HL-60 (cell line): ENCODE results near the gene SMIM12.

Experiments used
- DNase-seq, 2 experiments: peaks; one replicate each; pipeline ENCODE4 v3.0.0-alpha.2; 2010 to 2020; ENCODE audit warnings: low read depth in 1 of 2, low spot score in 1 of 2
- H3K27ac ChIP-seq: fragments of 250-450 bp; sonication (Bioruptor Pico); replicated peaks from 2 replicates; pipeline ENCODE4 v1.5.1; 2020; ENCODE audit warnings: mild to moderate bottlenecking, moderate library complexity
- H3K27me3 ChIP-seq: fragments of 250-450 bp; sonication (Bioruptor Pico); 2 replicates; pipeline ENCODE4 v1.5.1; 2021; ENCODE audit warnings: mild to moderate bottlenecking, moderate library complexity; ENCODE audit not compliant: insufficient read depth, poor library complexity, severe bottlenecking
- H3K4me3 ChIP-seq: replicated peaks from 2 replicates; pipeline ENCODE4 v1.5.1; 2011; ENCODE audit warnings: mild to moderate bottlenecking, control low read depth, low read length; ENCODE audit not compliant: insufficient read depth
- CTCF ChIP-seq: IDR thresholded peaks from one replicate; pipeline ENCODE4 v1.5.1; 2011; ENCODE audit warnings: low read length, control low read depth, inconsistent platforms; ENCODE audit not compliant: insufficient read depth
- GABPA ChIP-seq: IDR thresholded peaks from 2 replicates; pipeline ENCODE4 v1.6.1; 2012; ENCODE audit warnings: low read depth
- POLR2AphosphoS5 ChIP-seq: IDR thresholded peaks from 2 replicates; pipeline ENCODE4 v1.6.1; 2012; ENCODE audit warnings: low read depth
- REST ChIP-seq: IDR thresholded peaks from 2 replicates; pipeline ENCODE4 v1.6.1; 2012; ENCODE audit warnings: low read depth; ENCODE audit not compliant: insufficient replicate concordance
- SPI1 ChIP-seq: IDR thresholded peaks from 2 replicates; pipeline ENCODE4 v1.6.1; 2012; ENCODE audit warnings: low read depth, mild to moderate bottlenecking, borderline replicate concordance

The SMIM12 gene

GRCh38 chr1:34833711-34834110 lies 25.8 kb downstream of the SMIM12 start:
- no peak overlapping the region for H3K27ac ChIP-seq
- peak; percentile 28 to 35 for DNase-seq

GRCh38 chr1:34831721-34832246 lies 27.8 kb downstream of the SMIM12 start:
- Histone ChIP-seq H3K4me3 (no peak overlapping the region), H3K27me3 (no peaks in the 10 kb centered on the region), H3K27ac (no peak overlapping the region)
- TF ChIP-seq GABPA, result no peak
- DNase-seq, result no peak

More at GRCh38 chr1:34833711-34834110, 25.8 kb downstream of the SMIM12 start:
- no peak for TF ChIP-seq CTCF
- TF ChIP-seq SPI1, result no peak
- TF ChIP-seq REST, result no peak
- TF ChIP-seq POLR2AphosphoS5, result no peak
- no peak for TF ChIP-seq GABPA
- Histone ChIP-seq H3K27me3 (no peaks in the 10 kb centered on the region), H3K4me3 (no peak overlapping the region)

- Histone ChIP-seq H3K27me3 (no peaks in the 10 kb centered on the region), H3K4me3 (no peak overlapping the region), H3K27ac (no peak overlapping the region)
- DNase-seq, result peak; percentile 37 to 43
- TF ChIP-seq SPI1 (no peak), CTCF (no peak), REST (no peak), POLR2AphosphoS5 (no peak), GABPA (no peak)
Observed at GRCh38 chr1:34829250-34829649, 30.3 kb downstream of the SMIM12 start.

GRCh38 chr1:34828611-34829010 lies 30.9 kb downstream of the SMIM12 start:
- no peak overlapping the region for H3K27ac ChIP-seq
- no peak for DNase-seq

More at GRCh38 chr1:34828611-34829010, 30.9 kb downstream of the SMIM12 start:
- Histone ChIP-seq H3K4me3 (no peak overlapping the region), H3K27me3 (no peaks in the 10 kb centered on the region)
- TF ChIP-seq REST (no peak), GABPA (no peak)
